Epidermal melanocyte (primary cell): ENCODE measurements around the gene TRIM65.
"Not testable (repeated sequence)": the region's sequence is repeated elsewhere in the genome, so short reads cannot be mapped to it uniquely, and the experiment has no call there.

ENCODE experiments used
- DNase-seq: peaks from one replicate; pipeline ENCODE4 v3.0.0; 2011; ENCODE audit warnings: low spot score; ENCODE audit not compliant: insufficient read length

Gene TRIM65

GRCh38 chr17:75876190-75876937 is 20.4 kb downstream of the TRIM65 start:
- no peak for DNase-seq

GRCh38 chr17:75875940-75876189 is 20.9 kb downstream of the TRIM65 start:
- DNase-seq, result no peak

GRCh38 chr17:75875182-75875939 is 21.4 kb downstream of the TRIM65 start:
- DNase-seq, result no peak

GRCh38 chr17:75874323-75875181 is 22.2 kb downstream of the TRIM65 start:
- DNase-seq, result no peak

GRCh38 chr17:75873587-75874322 is 23.0 kb downstream of the TRIM65 start:
- no peak for DNase-seq

- no peak for DNase-seq
Observed at GRCh38 chr17:75872434-75873351, 24.1 kb downstream of the TRIM65 start.

- DNase-seq, result not testable (repeated sequence)
Observed at GRCh38 chr17:75870228-75870627, 26.5 kb downstream of the TRIM65 start.

- DNase-seq, result peak; percentile 84
Observed at GRCh38 chr17:75869282-75870141, 27.2 kb downstream of the TRIM65 start.

GRCh38 chr17:75868730-75869281 is 27.9 kb downstream of the TRIM65 start:
- DNase-seq, result not testable (repeated sequence)

- DNase-seq, result not testable (repeated sequence)
Observed at GRCh38 chr17:75865404-75866188, 31.2 kb downstream of the TRIM65 start.

- DNase-seq, result not testable (repeated sequence)
Observed at GRCh38 chr17:75864887-75865286, 31.9 kb downstream of the TRIM65 start.

GRCh38 chr17:75864448-75864871 is 32.3 kb downstream of the TRIM65 start:
- no peak for DNase-seq

GRCh38 chr17:75861927-75862317 is 34.8 kb downstream of the TRIM65 start:
- no peak for DNase-seq

GRCh38 chr17:75859358-75859757 is 37.4 kb downstream of the TRIM65 start:
- not testable (repeated sequence) for DNase-seq

GRCh38 chr17:75856062-75856756 is 40.5 kb downstream of the TRIM65 start:
- DNase-seq, result no peak

GRCh38 chr17:75855310-75856061 is 41.3 kb downstream of the TRIM65 start, which contains the start of gene WBP2:
Gene WBP2 (minus strand): TSS chr17:75855335. CDS start chr17:75855297, 38 bp downstream.
- peak; percentile 100 for DNase-seq

- DNase-seq, result no peak
Observed at GRCh38 chr17:75854881-75855309, 41.9 kb downstream of the TRIM65 start.
